ENCODE measurements around the gene CADM2.

Gene CADM2

GRCh38 chr3:84967767-84968581, 9.2 kb downstream of the CADM2 start:
- H3K4me3 ChIP-seq (ENCODE audit: control insufficient read depth, low read depth, low read length): no peak overlapping the region
- TF ChIP-seq, protein P1, sequence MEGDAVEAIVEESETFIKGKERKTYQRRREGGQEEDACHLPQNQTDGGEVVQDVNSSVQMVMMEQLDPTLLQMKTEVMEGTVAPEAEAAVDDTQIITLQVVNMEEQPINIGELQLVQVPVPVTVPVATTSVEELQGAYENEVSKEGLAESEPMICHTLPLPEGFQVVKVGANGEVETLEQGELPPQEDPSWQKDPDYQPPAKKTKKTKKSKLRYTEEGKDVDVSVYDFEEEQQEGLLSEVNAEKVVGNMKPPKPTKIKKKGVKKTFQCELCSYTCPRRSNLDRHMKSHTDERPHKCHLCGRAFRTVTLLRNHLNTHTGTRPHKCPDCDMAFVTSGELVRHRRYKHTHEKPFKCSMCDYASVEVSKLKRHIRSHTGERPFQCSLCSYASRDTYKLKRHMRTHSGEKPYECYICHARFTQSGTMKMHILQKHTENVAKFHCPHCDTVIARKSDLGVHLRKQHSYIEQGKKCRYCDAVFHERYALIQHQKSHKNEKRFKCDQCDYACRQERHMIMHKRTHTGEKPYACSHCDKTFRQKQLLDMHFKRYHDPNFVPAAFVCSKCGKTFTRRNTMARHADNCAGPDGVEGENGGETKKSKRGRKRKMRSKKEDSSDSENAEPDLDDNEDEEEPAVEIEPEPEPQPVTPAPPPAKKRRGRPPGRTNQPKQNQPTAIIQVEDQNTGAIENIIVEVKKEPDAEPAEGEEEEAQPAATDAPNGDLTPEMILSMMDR (conservative IDR thresholded peaks at IDR 0.05; ENCODE audit: control insufficient read depth, insufficient read depth, low read depth, low read length): no peak
- DNase-seq (ENCODE audit: low read depth): no peak

- no peak for DNase-seq (ENCODE audit: low read depth)
- H3K4me3 ChIP-seq (ENCODE audit: control insufficient read depth, low read depth, low read length): no peak overlapping the region
- TF ChIP-seq, protein P1 (conservative IDR thresholded peaks at IDR 0.05; ENCODE audit: control insufficient read depth, insufficient read depth, low read depth, low read length): no peak
Observed at GRCh38 chr3:84968701-84969235, 10.0 kb downstream of the CADM2 start.

- no peak for DNase-seq (ENCODE audit: low read depth)
- H3K4me3 ChIP-seq (ENCODE audit: control insufficient read depth, low read depth, low read length): no peak overlapping the region
- TF ChIP-seq, protein P1 (conservative IDR thresholded peaks at IDR 0.05; ENCODE audit: control insufficient read depth, insufficient read depth, low read depth, low read length): no peak
Observed at GRCh38 chr3:84974347-84974746, 15.6 kb downstream of the CADM2 start.

- DNase-seq (ENCODE audit: low read depth): no peak
- TF ChIP-seq, protein P1 (conservative IDR thresholded peaks at IDR 0.05; ENCODE audit: control insufficient read depth, insufficient read depth, low read depth, low read length): no peak
- H3K4me3 ChIP-seq (ENCODE audit: control insufficient read depth, low read depth, low read length): no peak overlapping the region
Observed at GRCh38 chr3:84977021-84977420, 18.2 kb downstream of the CADM2 start.

DNA sequence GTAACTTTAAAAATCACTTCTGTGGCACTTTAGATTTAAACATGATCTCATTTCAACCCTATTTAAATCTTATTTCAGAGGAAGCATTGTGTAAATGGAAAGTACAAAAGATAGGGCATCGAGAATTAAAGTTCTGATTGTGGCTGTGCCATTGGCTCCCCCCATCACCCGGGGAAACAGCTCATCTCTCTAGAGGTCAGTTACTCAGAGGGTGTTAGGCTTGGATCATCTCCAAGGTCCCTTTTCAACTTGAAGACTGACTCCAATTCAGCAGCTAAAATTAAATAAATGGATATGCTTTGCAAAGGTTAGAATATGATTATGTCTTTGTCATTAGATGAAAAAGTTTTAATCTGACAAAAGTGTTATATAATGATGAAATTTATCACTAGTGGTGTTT, 20.1 kb downstream of the CADM2 start:
- DNase-seq (ENCODE audit: low read depth): no peak
- TF ChIP-seq, protein P1 (conservative IDR thresholded peaks at IDR 0.05; ENCODE audit: control insufficient read depth, insufficient read depth, low read depth, low read length): no peak

DNA sequence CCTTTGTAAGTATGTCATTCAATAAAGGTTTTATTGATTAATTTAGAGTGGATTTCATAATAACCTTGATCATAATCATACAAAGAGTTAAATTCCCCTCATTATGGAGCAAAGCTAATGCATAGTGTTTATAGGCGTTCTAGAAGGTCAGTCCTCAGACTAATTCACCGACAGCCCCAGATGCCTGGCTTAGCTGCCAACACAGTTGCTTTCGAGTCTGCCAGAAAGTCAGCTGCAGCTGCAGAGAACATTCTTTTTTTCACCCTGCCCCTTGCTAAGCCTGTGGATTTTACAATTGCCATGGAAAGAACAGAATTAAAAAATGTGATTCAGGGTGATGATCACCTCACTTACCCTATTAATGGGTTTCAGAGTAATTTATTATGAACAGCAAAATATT, 21.2 kb downstream of the CADM2 start:
- H3K4me3 ChIP-seq (ENCODE audit: control insufficient read depth, low read depth, low read length): no peak overlapping the region
- DNase-seq (ENCODE audit: low read depth): no peak
- TF ChIP-seq, protein P1 (conservative IDR thresholded peaks at IDR 0.05; ENCODE audit: control insufficient read depth, insufficient read depth, low read depth, low read length): no peak

More for the DNA sequence above, 20.1 kb downstream of the CADM2 start:
- H3K4me3 ChIP-seq (ENCODE audit: control insufficient read depth, low read depth, low read length): no peak overlapping the region

All from fibroblast of mammary gland (primary cell).